DMS153 treated with DMSO at 0.1 percent for 48 hours (cell line): ENCODE data around the gene DOC2A.
"Not testable (repeated sequence)": the region's sequence is repeated elsewhere in the genome, so short reads cannot be mapped to it uniquely, and the experiment has no call there.

Experiments
- DNase-seq: peaks from one replicate; lab custom pipeline; 2025; ENCODE audit not compliant: unreplicated experiment; lab: John Stamatoyannopoulos, UW

Gene DOC2A

DNA sequence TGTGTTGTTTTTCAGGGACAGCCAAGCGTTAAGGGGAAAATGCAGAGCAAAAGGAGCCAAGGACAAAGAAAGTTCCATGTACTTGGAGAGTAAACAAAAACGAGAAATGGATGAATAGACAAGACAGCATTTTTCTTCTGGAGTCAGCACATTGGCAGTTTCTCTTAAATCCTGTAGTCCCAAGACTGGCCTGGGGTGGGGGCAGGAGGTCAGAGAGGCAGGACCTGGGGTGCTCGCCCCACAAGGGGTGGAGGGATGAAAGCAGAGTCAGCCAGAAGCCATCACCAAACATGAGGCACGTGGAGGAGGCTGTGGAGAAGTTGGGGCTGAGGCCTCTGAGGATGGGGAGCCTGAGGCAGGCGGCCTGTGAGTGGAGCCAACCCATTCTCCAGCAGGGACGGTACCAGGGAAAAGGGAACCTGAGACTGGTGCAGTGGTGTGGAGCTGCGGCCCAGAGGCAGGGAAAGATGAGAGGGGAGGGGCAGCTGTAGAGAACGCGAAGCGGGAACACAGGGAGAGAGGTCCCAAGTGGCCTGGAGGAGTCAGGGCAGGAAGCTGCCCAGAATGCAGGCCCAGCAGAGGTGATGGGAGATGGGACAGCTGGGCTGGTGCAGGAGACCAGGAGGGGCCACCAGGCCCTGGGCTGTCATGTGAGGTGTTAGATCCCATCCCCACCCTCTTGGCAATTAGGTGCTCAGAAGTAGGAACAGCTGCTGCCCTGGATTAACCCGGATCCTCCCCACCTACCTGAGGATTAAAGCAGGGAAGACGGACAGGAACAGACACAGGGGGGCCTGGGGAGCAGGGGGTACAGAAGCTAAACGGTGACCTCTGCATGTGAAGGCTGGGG lies 17.0 kb upstream of the DOC2A start:
- no peak for DNase-seq

DNA sequence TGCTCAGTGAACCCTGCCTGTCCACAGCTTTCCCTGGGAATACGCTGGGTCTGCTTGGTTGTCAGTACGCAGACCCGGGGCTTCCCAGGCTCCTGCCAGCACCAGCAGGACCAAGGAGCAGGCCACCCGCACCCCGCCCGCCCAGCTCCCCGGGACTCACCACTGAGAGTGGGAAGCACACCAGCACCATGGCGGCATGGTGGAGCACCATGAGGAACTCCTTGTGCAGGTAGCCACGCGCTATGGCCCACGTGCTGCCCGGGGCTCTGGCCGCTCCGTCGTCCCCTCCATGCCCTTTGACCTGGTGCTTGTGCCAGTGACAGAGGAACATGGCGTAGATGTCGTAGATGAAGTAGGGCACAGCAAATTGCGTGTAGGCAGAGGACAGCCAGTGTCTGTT lies 15.6 kb upstream of the DOC2A start:
- no peak for DNase-seq

DNA sequence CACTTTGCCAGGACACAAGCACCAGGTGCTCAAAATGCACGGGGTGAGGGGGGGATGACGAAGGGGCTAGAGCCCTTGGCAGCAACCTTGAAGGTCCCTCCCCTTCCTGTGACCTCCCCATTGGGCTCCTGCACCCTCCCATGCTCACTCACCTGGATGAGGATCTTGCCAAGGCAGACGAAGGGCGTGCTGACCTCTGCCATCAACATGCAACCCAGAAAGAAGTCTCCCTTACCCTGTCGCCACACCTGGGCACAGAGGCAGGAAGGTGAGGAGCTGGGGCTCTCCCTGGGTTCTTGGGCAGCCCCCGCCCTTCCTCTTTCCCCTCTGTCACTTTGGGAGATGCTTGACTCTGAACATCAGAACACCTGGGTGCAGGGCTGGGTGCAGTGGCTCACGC lies 14.7 kb upstream of the DOC2A start:
- DNase-seq = no peak

DNA sequence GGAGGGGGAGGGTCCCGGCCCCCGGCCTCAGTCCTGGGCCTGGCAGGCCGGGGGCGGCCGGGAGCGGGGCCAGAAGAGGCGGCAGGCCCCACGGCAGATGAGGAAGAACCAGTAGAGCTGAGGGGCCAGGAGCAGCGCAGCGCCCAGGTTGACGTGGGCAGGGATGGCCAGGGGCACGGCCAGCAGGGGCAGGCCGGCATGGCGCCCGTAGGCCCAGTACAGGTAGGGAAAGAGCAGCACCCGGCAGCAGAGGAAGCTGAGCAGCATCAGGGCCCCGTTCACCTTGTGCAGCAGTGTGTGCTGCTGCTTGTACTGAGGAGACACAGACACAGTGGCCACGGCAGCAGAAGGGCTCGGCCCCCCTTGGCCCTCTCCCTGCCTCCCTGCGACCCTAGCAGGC lies 14.3 kb upstream of the DOC2A start:
- no peak for DNase-seq

DNA sequence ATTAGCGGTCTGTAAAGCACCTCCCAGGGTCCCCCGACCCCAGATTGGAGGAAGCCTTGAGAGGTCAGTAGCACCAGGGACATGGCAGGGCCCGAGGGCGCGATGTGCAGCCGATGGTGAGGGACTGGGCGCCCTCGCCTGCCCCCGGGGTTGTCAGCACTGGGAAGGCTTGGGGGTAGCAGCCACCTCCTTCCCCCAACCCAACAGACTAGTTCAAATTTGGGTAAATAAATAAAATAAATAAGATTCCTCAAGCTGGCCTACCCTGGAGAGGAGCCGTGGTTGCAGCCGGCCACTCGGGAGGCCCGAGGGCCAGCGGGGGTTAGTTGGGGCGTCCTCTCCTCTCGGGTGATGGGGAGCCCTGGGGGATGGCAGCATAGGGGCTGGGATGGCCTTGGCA lies 13.6 kb upstream of the DOC2A start:
- no peak for DNase-seq

DNA sequence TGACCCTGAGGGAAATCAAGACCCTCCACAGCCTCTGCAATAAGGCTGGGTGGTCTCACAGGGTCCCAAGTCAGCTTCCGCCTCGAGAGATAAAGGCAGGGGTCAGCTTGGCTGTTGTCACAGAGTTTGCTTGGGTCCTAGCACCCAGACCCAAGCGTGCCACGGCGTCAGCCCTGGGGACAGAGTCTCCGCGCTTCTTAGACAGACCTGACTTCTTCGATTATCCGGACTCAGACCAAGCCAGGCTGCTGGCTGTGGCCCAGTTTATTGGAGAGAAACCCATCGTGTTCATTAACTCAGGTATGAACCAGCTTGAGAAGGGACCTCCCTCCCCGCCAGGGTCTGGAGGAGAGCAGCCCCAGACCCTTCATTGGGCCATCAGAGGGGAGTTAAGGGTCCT lies 12.8 kb upstream of the DOC2A start:
- DNase-seq = no peak

DNA sequence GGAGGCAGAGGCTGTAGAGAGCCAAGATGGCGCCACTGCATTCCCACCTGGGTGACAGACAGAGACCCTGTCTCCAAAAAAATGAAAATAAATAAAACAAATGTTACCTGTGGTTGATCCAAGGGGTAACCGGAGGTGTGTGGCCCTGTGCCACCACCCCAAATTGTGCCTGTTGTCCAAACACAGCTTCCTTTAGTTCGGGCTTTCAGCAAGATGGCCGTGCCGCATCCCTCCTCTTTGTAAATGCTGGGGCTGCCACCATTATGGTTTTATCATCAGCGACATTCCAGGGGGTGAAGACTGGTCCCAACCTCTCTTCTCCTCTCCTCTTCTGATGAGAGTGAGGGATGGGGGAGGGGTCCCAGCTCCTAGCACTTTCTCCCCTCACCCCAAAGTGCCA lies 12.1 kb upstream of the DOC2A start, which contains the start of gene C16orf92:
Gene C16orf92 (plus strand): TSS at position 312 of the 400 bp plus-strand sequence. CDS start 143 bp downstream, outside the sequence.
- no peak for DNase-seq

DNA sequence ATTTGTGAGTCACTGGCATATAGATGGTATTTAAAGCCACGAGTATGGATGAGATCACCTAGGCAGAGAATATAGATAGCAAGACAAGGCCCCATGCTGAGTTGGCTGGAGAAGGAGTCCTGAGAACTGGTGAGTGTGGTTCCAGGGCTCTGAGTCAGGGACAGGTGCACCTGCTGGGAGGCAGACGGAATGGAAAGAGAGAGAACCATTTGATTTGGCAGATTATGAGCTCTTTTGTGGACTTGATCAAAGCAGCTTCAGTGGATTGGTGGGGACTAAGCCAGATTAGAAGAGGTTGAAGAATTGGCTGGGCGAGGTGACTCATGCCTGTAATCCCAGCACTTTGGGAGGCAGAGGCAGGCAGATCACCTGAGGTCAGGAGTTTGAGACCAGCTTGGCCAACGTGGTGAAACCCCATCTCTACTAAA lies 7.9 kb upstream of the DOC2A start:
- DNase-seq = no peak

DNA sequence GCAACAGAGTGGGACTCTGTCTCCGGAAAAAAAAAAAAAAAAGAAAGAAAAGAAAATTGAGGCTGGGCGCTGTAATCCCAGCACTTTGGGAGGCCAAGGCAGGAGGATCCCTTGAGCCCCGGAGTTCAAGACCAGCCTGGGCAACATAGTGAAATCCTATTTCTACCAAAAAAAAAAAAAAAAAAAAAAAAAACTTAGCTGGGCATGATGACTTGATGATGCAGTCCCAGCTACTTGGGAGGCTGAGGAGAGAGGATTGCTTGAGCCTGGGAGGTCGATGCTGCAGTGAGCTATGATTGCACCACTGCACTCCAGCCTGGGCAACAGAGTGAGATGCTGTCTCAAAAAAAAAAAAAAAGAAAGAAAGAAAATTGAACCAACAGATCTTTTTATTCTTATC lies 7.1 kb upstream of the DOC2A start:
- not testable (repeated sequence) for DNase-seq

DNA sequence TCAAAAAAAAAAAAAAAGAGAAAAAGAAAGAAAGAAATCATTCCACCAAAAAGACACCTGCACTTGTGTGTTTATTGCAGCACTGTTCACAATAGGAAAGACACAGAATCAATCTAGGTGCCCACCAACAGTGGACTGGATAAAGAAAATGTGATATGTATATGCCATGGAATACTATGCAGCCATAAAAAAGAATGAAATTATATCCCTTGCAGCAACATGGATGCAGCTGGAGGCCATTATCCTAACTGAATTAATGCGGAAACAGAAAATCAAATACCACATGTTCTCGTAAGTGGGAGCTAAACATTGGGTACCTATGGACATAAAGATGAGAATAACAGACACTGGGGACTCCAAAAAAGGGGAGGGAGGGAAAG lies 6.4 kb upstream of the DOC2A start:
- DNase-seq = no peak

DNA sequence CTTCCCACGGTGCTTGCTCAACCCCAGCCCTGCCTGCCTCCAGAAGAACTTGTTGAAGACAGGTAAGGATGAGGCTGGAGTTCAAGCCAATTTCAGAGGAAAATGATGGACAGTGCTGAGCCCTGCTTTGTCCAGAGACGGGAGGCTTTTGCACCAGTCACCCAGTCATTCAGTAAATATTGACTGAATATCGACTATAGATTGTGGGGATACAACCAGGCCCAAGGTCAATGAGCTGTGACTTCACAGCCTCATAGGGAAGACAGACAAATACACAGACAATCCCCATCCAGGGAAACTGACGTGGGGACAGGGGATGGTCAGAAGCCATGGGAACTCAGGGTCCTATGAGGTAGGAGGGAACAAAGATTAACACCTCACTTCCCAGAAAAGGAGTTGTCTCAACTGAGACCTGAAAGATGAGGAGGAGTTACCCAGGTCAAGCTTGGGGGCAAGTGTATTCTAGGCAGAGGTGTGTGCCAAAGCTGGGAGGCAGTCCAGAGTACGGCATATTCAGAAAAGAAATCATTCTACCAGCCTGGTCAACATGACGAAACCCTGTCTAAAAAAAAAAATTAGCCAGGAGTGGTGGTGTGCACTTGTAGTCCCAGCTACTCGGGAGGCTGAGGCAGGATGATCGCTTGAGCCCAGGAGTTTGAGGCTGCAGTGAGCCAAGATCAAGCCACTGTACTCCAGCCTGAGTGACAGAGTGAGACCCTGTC lies 5.9 kb upstream of the DOC2A start:
- DNase-seq = no peak

DNA sequence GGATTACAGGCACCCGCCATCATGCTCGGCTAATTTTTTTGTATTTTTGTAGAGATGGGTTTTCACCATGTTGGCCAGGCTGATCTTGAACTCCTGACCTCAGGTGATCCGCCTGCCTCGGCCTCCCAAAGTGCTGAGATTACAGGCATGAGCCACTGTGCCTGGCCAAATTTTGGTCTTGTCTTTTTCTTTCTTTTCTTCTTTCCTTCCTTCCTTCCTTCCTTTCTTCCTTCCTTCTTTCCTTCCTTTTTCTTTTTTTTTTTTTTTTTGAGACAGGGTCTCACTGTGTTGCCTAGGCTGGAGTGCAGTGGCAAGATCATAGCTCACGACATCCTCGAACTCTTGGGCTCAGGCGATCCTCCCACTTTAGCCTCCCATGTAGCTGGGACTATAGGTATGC lies 4.6 kb upstream of the DOC2A start:
- not testable (repeated sequence) for DNase-seq

DNA sequence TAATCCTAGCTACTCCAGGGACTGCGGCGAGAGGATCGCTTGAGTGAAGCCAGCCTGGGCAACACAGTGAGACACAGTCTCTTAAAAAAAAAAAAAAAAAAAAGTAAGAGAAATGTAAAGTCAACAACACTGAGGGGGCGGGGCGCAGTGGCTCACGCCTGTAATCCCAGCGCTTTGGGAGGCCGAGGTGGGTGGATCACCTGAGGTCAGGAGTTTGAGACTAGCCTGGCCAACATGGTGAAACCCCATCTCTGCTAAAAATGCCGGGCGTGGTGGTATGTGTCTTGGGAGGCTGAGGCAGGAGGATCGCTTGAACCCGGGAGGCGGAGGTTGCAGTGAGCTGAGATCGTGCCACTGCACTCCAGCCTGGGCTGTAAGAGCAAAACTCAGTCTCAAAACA lies 1.8 kb upstream of the DOC2A start:
- DNase-seq = not testable (repeated sequence)

DNA sequence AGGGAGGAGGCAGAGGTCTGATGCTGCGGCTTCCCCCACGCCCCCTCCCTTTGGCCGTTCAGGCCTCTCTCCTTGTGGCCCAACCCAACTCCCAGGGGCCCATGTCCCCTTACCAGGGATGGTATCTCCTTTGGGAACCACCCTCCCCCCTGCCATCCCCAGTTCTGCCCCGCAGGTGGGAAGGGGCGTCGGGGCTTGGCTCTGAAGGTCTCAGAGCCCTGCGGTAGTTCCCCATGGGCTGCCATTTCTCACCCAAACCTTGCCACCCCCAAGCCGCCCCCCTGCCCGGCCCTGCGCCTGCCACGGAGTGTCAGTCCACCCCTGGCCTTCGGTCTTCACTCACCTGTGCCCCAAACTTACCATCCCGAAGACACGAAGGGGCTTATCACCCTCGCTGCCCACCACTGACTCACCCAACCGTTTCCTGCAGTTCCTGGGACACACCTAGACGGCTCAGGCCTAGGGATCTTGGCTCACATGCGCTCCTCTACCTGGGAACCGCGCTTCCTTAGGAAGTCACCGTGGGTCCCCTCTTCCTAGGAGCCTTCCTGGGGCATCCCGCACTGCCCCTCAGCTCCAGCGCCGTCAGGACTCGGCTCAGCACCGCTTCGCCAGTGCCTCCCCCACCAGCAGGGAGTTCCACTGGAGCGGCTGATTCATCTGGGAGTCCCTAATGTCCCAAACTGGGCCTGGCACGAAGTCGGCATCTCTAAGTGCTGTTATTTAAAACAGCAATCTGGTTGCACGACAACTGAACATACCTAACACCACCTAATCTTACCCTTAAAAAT lies 1.1 kb upstream of the DOC2A start:
- DNase-seq = no peak

DNA sequence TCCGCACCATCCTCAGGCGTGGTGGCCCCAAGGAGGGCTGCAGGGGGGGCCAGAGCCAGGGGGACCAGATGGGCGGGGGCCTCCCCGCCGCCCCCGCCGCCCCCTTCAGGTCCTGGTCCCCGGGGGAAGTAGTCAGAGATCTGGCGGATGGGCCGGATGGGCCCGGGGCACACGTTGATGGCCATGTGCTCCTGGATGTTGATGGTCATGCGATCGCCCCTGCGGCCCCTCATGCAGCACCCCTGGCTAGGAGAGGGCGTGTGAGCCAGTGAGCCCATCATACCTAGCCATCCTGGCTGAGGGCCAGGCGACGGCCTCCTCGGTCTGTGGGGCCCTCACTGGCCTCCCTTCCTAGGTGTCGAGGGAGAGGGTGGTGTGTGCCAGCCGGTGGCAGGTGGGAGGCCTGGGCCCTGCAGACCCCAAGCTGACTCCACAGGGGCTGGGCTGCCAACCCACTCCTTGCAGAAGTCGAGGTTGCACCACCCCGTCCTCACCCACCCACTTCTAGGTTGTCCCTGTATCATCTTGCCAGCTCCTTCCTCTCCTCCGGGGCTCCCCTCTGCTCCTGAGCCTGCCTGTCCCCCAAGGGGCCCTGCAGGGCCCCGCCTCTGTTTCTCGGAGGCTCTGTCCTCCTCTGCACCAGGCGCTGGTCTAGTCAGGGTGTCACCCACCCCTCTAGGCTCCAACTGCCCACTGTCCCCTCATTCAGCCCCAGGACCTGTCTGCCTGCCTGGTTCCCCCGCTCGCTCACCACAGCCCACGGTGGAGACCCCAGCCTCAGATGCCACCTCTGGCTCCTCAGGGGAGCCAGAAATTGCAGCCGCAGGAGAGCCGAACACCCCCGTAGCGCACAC lies 610 bp downstream of the DOC2A start:
- DNase-seq = no peak

DNA sequence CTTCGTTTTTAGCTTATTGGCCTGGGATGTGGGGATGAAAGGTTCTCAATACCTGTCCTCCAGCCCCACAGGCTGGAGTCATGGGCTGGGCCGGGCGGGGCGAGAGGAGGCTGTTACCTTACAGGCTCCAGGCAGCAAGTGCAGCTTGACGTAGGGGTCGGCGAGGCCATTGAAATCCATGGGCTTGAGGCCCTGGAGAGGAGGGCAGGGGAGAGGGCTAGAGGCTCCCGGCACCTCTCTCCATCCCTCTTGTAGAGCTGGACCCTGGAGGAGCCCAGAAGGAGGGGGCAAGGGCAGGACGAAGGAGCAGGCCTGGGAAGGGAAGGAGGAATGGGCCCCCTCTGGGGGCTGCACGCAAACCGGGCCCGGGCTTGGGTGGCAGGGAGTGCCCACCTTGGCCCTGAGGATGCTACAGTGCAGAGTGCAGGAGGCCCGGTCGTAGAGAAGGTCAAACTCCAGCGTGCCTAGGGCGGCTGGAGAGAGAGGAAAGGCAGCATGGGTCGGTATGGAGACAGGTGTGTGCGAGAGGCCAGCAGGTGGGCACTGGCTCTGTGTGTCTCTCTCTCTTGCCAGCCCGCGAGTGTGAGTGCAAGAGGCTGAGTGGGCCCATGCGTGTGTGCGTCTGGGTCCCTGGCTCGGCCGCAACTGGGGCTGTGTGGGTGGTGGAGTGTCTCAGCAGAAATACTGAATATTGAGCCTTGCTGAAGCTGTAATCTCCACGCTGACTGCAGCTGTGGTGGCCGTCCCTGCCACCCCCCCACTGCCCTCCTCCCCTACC lies 1.6 kb downstream of the DOC2A start:
- DNase-seq = no peak

DNA sequence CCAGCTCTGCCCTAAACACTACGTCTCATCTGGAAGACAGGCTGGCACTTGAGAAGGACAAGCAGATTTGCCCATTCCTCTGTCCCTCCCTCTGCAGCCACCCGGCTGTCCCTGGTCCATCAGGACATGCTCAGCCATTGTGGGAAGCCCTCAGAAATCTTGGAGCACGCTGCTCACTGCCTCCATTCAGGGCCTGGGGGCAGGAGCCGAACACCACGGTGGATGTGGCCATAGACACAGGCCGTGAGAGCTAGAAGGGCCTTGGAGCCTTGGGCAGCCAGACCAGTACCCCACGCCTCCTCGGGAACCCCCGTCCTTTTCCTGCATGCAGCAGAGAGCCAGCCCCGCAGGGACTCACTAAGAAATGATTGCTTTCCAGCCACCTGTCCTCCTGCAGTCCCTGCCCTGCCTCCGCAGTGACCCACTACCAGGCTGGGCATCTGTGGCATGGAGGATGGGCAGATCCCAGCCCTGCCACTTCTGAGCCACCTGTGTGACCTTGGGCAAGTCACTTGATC lies 3.4 kb downstream of the DOC2A start:
- no peak for DNase-seq

DNA sequence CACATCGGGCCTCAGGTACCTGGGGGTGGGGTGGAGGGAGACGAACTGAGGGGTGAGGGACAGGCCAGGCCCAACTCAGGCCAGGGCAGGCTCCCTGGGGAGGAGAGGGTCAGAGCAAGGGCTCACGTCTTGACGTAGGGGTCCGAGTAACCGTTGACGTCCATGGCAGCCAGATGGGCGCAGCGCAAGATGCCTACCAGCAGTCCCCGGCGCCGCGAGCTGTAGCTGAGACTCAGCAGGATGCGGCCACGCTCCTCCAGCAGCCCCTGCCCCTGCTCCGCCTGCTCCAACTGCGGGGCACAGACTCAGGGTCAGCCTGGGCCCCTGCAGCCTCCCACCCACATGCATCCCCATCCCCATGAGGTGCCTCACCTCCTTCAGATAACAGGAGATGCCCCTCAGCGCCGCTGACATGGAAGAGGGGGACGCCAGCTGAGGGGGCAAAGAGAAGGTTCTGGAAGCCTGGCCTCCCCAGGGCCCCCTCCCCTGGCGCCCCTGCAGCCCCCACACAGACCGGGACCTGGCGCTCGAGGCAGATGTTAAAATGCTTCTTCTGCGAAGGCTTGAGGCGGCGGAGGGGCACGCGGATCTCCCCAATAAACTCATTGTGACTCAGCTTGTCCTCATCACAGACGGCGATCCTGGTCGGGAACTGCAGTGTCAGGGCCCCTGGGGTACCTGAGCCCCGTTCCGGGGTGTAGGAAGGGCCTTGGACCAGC lies 4.0 kb downstream of the DOC2A start:
- no peak for DNase-seq

DNA sequence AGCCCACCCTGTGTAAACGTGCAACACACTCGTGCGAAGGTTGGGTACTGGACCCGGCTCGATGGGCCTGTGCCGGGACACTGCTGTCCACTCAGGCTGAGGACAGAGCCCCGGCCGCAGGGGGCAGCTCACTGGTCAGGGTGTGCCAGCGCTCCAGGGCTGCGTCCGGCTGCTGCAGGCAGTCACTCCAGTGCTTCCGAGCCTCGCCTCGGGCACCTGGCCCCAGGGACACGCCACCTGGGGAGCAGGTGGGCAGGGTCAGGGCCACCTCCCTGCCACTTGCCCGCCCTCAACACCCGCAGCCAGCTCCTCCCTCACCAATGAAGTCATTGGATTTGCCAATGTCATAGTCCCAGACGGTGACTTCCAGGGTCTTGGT lies 4.7 kb downstream of the DOC2A start:
- DNase-seq = no peak
